ENCODE results near the gene BTBD18. TPM values are rescaled to one million over a fixed set of nuclear protein-coding genes. Genes with fewer than 3 reads are reported as not detected.

BTBD18 gene
- total and polyA plus RNA-seq, 2 of the 13 experiments (the other 11 are each of a cell fraction or from before 2014, with no cell fraction given), result not detected

GRCh38 chr11:57778318-57779037 is 26.9 kb upstream of the BTBD18 start (continued):
- TF ChIP-seq ZNF609 (CRISPR knock-in tag; IDR thresholded peaks at IDR 0.05; ENCODE audit: borderline replicate concordance) (peak; percentile 66; the same call in 1 of the 2 replicates), ZNF614 (CRISPR knock-in tag; IDR thresholded peaks at IDR 0.05; ENCODE audit: borderline replicate concordance) (peak; percentile 72; the same call in 1 of the 2 replicates), ZBTB3 (CRISPR knock-in tag; IDR thresholded peaks at IDR 0.05; ENCODE audit: borderline replicate concordance, low read depth) (peak; percentile 64; the same call in 1 of the 2 replicates), CBFB (CRISPR knock-in tag; IDR thresholded peaks at IDR 0.05) (peak; percentile 68), ZNF563 (CRISPR knock-in tag; IDR thresholded peaks at IDR 0.05) (no peak), ZNF567 (CRISPR knock-in tag; IDR thresholded peaks at IDR 0.05; ENCODE audit: borderline replicate concordance) (no peak), KDM1A (CRISPR knock-in tag; IDR thresholded peaks at IDR 0.05) (no peak; the same call in 1 of the 2 replicates), SMAD3 (CRISPR knock-in tag; IDR thresholded peaks at IDR 0.05) (peak; percentile 90; the same call in 1 of the 2 replicates), YEATS4 (CRISPR knock-in tag; IDR thresholded peaks at IDR 0.05; ENCODE audit: borderline replicate concordance) (no peak; the same call in 1 of the 2 replicates), ATRX (CRISPR knock-in tag; IDR thresholded peaks at IDR 0.05; ENCODE audit: borderline replicate concordance) (no peak), BORCS8-MEF2B (CRISPR knock-in tag; IDR thresholded peaks at IDR 0.05) (no peak), EP300 (IDR thresholded peaks at IDR 0.05; ENCODE audit: low read depth in 2 of 2, low read length in 2 of 2) (peak; percentile 87 to 96), EP300 (CRISPR knock-in tag; IDR thresholded peaks at IDR 0.05; ENCODE audit: borderline replicate concordance) (peak; percentile 90), GPN1 (CRISPR knock-in tag; IDR thresholded peaks at IDR 0.05; ENCODE audit: borderline replicate concordance) (no peak), POLR2G (IDR thresholded peaks at IDR 0.05; ENCODE audit: low read depth, low read length) (peak; percentile 69; the same call in 1 of the 2 replicates), FOXA1 (IDR thresholded peaks at IDR 0.05) (no peak), FOXA1 (CRISPR knock-in tag; IDR thresholded peaks at IDR 0.05) (peak; percentile 60), ZNF549 (CRISPR knock-in tag; IDR thresholded peaks at IDR 0.05) (no peak), ZFP91 (CRISPR knock-in tag; IDR thresholded peaks at IDR 0.05; ENCODE audit: borderline replicate concordance) (0 out of 2 replicates have a peak, but pooled peaks have one; percentile 47), ZNF543 (CRISPR knock-in tag; IDR thresholded peaks at IDR 0.05) (0 out of 2 replicates have a peak, but pooled peaks have one; percentile 66), CREB1 (IDR thresholded peaks at IDR 0.05) (no peak), CREB1 (CRISPR knock-in tag; IDR thresholded peaks at IDR 0.05) (peak; percentile 79)
- TF ChIP-seq, protein P1, sequence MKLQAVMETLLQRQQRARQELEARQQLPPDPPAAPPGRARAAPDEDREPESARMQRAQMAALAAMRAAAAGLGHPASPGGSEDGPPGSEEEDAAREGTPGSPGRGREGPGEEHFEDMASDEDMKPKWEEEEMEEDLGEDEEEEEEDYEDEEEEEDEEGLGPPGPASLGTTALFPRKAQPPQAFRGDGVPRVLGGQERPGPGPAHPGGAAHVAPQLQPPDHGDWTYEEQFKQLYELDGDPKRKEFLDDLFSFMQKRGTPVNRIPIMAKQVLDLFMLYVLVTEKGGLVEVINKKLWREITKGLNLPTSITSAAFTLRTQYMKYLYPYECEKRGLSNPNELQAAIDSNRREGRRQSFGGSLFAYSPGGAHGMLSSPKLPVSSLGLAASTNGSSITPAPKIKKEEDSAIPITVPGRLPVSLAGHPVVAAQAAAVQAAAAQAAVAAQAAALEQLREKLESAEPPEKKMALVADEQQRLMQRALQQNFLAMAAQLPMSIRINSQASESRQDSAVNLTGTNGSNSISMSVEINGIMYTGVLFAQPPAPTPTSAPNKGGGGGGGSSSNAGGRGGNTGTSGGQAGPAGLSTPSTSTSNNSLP (IDR thresholded peaks at IDR 0.05; ENCODE audit: low read depth, low read length), result no peak

Data from HepG2 (cell line).